HUES48 (cell line): ENCODE results near the gene MYH6.

Experiments
- H3K27ac ChIP-seq: one replicate; pipeline ENCODE4 v1.7.0; 2013; ENCODE audit warnings: low read depth, low read length, inconsistent platforms
- H3K27me3 ChIP-seq: 2 replicates; pipeline ENCODE4 v1.6.1; 2013; ENCODE audit warnings: mild to moderate bottlenecking, low read length; ENCODE audit not compliant: control insufficient read depth, insufficient read depth
- H3K36me3 ChIP-seq: 2 replicates; pipeline ENCODE4 v1.6.1; 2013; ENCODE audit warnings: low read length; ENCODE audit not compliant: control insufficient read depth, insufficient read depth
- H3K4me1 ChIP-seq: 2 replicates; pipeline ENCODE4 v1.6.1; 2013; ENCODE audit warnings: mild to moderate bottlenecking, low read length; ENCODE audit not compliant: control insufficient read depth, insufficient read depth
- H3K4me3 ChIP-seq: 2 replicates; pipeline ENCODE4 v1.5.1; 2013; ENCODE audit warnings: mild to moderate bottlenecking, low read depth, low read length
- H3K9ac ChIP-seq: 2 replicates; pipeline ENCODE4 v1.6.1; 2013; ENCODE audit warnings: mild to moderate bottlenecking, low read depth, low read length, moderate library complexity
- H3K9me3 ChIP-seq: 2 replicates; pipeline ENCODE4 v1.6.1; 2013; ENCODE audit warnings: low read length; ENCODE audit not compliant: control insufficient read depth, insufficient read depth

MYH6 gene

GRCh38 chr14:23443881-23444280 lies 35.8 kb upstream of the MYH6 start:
- Histone ChIP-seq H3K4me3 (no peak overlapping the region), H3K4me1 (peaks cover 11% of the 10 kb centered on the region), H3K27ac (no peak overlapping the region), H3K9ac (no peak overlapping the region), H3K27me3 (no peaks in the 10 kb centered on the region), H3K36me3 (no peaks in the 10 kb centered on the region), H3K9me3 (no peaks in the 10 kb centered on the region)

- H3K9ac ChIP-seq: no peak overlapping the region
- no peak overlapping the region for H3K27ac ChIP-seq
- no peaks in the 10 kb centered on the region for H3K27me3 ChIP-seq
- peaks cover 16% of the 10 kb centered on the region for H3K4me1 ChIP-seq
- no peaks in the 10 kb centered on the region for H3K9me3 ChIP-seq
- H3K36me3 ChIP-seq: no peaks in the 10 kb centered on the region
- H3K4me3 ChIP-seq: no peak overlapping the region
Observed at GRCh38 chr14:23443411-23443812, 35.3 kb upstream of the MYH6 start.

- Histone ChIP-seq H3K9me3 (no peaks in the 10 kb centered on the region), H3K9ac (no peak overlapping the region), H3K4me3 (no peak overlapping the region), H3K27me3 (no peaks in the 10 kb centered on the region), H3K4me1 (peaks cover 20% of the 10 kb centered on the region), H3K27ac (no peak overlapping the region), H3K36me3 (no peaks in the 10 kb centered on the region)
Observed at GRCh38 chr14:23442721-23443356, 34.8 kb upstream of the MYH6 start.

- H3K9me3 ChIP-seq: no peaks in the 10 kb centered on the region
- H3K27ac ChIP-seq: no peak overlapping the region
- no peak overlapping the region for H3K9ac ChIP-seq
- no peaks in the 10 kb centered on the region for H3K27me3 ChIP-seq
- H3K36me3 ChIP-seq: no peaks in the 10 kb centered on the region
- no peak overlapping the region for H3K4me3 ChIP-seq
- peaks cover 20% of the 10 kb centered on the region for H3K4me1 ChIP-seq
Observed at GRCh38 chr14:23441076-23441475, 33.0 kb upstream of the MYH6 start.

- peaks cover 20% of the 10 kb centered on the region for H3K4me1 ChIP-seq
- H3K9me3 ChIP-seq: no peaks in the 10 kb centered on the region
- no peak overlapping the region for H3K27ac ChIP-seq
- no peaks in the 10 kb centered on the region for H3K27me3 ChIP-seq
- H3K36me3 ChIP-seq: no peaks in the 10 kb centered on the region
- no peak overlapping the region for H3K9ac ChIP-seq
- H3K4me3 ChIP-seq: no peak overlapping the region
Observed at GRCh38 chr14:23439107-23439835, 31.2 kb upstream of the MYH6 start.

GRCh38 chr14:23438101-23438971 lies 30.3 kb upstream of the MYH6 start:
- H3K4me3 ChIP-seq: no peak overlapping the region
- no peaks in the 10 kb centered on the region for H3K9me3 ChIP-seq
- H3K27me3 ChIP-seq: no peaks in the 10 kb centered on the region
- H3K27ac ChIP-seq: no peak overlapping the region
- no peaks in the 10 kb centered on the region for H3K36me3 ChIP-seq
- peaks cover 20% of the 10 kb centered on the region for H3K4me1 ChIP-seq
- no peak overlapping the region for H3K9ac ChIP-seq

GRCh38 chr14:23437133-23438100 lies 29.3 kb upstream of the MYH6 start:
- no peak overlapping the region for H3K27ac ChIP-seq
- H3K36me3 ChIP-seq: no peaks in the 10 kb centered on the region
- H3K9me3 ChIP-seq: no peaks in the 10 kb centered on the region
- no peaks in the 10 kb centered on the region for H3K27me3 ChIP-seq
- no peak overlapping the region for H3K4me3 ChIP-seq
- no peak overlapping the region for H3K9ac ChIP-seq
- H3K4me1 ChIP-seq: peaks cover 11% of the 10 kb centered on the region

GRCh38 chr14:23436327-23437132 lies 28.5 kb upstream of the MYH6 start:
- Histone ChIP-seq H3K4me1 (peaks cover 10% of the 10 kb centered on the region), H3K27ac (no peak overlapping the region), H3K4me3 (no peak overlapping the region), H3K9ac (no peak overlapping the region), H3K27me3 (no peaks in the 10 kb centered on the region), H3K9me3 (no peaks in the 10 kb centered on the region), H3K36me3 (no peaks in the 10 kb centered on the region)

GRCh38 chr14:23435543-23436326 lies 27.7 kb upstream of the MYH6 start, which contains the start of gene MYH7:
TSS of gene MYH7 (minus strand) at chr14:23435660. CDS start at chr14:23433732, 1,928 bp downstream.
- H3K9ac ChIP-seq: no peak within 1 kb of the TSS
- H3K4me3 ChIP-seq: no peak within 1 kb of the TSS
- H3K27me3 ChIP-seq: no peaks in the 10 kb centered on the region
- H3K4me1 ChIP-seq: peaks cover 10% of the 10 kb centered on the region
- H3K9me3 ChIP-seq: no peaks in the 10 kb centered on the region
- H3K36me3 ChIP-seq: no peaks in the 10 kb centered on the region
- no peak within 1 kb of the TSS for H3K27ac ChIP-seq
